HT-29 (cell line): ENCODE data around the gene SEPTIN8. TPM values are rescaled to one million over a fixed set of nuclear protein-coding genes. Genes with fewer than 3 reads are reported as not detected.

Experiments
- DNase-seq: peaks from one replicate; pipeline ENCODE4 v3.0.0-alpha.2; 2015; ENCODE audit warnings: low spot score
- total RNA-seq: library from RNA; depleted of rRNA; stranded (reverse); fragments of >200 nt; shearing (Covaris generic); gene quantifications from 2 replicates; pipeline ENCODE4 v1.2.3, GENCODE V29; 2014

SEPTIN8 gene
- total RNA-seq, 1 experiment from 2014 or later, result 37.7 TPM

DNA sequence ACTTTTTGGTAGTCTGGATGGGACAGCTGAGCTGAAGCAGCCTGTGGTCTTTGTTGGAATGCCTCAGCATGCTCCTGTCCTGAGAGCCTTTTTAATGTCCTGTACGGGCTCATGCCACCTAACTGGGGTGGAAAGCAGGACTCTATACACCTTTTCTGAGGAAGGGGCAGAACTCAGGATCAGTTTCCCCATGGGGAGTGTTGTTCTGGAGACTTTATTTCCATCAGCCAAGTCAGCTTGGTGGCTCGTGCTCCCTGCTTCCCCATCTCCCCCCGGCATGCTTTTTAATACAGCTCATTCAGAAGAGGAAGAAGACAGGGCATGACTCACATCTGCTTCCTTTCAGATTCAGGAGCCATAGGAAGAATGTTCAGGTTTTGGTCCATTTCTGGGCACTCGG is 5.1 kb upstream of the SEPTIN8 start:
- no peak for DNase-seq

DNA sequence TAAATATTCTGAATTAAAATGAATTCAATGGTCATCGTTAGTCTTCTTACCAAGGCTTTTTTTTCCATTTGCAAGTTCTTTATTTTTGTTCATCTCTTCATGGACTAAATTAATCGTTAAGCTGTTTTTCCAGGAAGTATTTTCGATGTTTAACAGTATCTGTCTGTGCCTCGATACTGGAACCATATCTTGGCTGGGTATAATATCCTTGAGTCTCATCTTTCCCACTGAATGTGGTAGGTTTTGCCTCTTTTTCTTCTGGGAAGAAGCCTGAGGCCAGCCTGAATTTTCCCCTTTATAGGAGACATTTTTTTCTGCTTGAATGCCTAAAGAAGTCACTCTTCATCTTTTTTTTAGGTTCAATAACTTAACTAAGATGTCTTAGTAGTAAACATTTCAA is 4.0 kb upstream of the SEPTIN8 start:
- no peak for DNase-seq

- no peak for DNase-seq
Measured at GRCh38 chr5:132780577-132780976, 3.5 kb upstream of the SEPTIN8 start.

DNA sequence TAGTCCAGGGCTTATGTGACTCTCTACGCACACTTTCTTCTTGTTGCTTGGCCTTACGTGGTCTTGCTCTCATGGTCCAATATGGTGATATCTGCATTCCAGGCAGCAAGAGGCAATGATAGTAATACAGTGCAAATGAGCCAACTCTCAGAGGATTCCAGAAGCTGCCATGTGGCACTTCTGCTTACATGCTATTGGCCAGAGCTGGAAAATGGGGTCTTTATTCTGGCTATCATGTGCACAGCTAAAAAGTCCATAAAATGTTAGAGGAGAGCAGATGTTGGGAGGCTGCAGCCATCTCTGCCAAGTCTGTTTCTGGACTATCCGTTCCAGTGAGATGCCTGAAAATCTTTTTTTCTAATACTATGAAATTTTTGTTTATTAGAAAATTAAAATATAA is 2.9 kb upstream of the SEPTIN8 start:
- DNase-seq, result no peak

GRCh38 chr5:132778856-132779255 is 1.8 kb upstream of the SEPTIN8 start:
- DNase-seq, result no peak

- no peak for DNase-seq
Measured at GRCh38 chr5:132778129-132778528, 1.1 kb upstream of the SEPTIN8 start.

DNA sequence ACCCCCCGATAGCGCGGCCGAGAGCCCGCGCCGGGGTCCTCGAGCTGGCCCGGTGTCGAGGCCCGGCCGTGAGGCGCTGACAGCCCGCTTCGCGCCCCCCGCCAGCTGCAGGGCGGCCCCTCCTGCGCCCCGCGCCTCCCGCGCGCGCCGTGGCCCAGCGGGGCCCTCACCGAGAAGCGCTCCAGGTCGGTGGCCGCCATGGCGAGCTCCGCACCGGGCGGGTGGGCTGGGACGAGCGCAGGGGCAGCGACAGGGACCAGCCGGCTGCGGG is 166 bp downstream of the SEPTIN8 start:
- no peak for DNase-seq

DNA sequence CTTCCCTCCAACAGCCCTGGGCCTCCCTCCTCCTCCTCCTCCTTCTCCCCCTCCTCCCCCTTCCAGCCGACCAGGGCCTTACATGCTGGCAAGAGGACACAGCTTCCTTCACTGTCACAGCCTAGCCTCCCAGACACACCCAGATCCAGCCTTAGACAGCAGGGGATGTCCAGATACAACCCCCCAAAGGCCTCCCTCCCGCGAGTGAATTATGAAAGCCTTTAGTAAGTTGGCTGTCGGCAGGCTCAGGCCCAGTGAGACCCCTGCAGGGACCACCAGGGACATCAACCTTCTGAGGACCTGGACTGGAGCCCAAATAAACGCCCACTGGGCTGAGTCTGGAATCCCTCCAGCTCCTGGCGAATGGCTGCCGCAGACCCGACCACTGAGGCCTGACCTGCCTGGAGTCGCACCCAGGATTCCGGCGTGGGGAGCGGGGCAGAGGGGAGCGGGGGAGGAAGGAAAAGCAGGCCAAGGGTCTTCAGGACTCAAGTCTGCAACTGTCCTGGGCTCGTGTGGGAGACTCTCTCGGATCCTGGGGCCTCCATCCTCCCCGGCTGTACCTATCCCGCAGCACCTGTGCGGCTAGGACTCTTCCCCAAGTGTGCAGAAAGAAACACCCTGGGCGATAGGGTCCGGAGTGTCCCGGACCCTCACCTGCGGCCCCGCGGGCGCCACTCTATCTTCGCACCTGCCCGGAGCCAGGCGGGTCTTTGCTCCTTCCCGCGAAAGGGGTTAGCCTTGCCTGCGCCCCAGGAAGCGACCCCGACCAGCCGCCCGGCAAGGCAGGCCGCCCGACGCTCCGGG is 705 bp downstream of the SEPTIN8 start:
- DNase-seq, result peak; percentile 30

- DNase-seq, result peak; percentile 52
Measured at GRCh38 chr5:132775476-132775961, 1.5 kb downstream of the SEPTIN8 start.

GRCh38 chr5:132774896-132775295 is 2.1 kb downstream of the SEPTIN8 start:
- DNase-seq, result no peak

DNA sequence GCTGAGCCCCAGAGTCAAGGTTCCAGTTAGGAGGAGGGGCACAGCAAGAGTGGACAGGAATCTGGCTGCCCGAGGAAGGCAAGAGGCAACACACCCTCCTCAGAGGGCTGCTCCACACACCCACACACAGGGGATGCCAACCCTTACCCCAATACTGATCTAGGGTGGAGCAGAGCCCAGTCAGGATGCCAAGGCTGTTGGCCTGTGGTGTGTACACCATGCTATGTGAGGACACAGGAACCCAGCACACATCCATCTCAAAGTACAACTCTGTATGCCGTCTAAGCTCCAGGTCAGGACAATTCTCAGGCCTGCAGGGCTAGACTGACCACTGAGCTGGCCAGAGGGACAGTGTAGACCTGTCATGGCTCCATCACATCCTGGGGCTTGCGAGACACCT is 2.6 kb downstream of the SEPTIN8 start:
- peak; percentile 60 for DNase-seq

DNA sequence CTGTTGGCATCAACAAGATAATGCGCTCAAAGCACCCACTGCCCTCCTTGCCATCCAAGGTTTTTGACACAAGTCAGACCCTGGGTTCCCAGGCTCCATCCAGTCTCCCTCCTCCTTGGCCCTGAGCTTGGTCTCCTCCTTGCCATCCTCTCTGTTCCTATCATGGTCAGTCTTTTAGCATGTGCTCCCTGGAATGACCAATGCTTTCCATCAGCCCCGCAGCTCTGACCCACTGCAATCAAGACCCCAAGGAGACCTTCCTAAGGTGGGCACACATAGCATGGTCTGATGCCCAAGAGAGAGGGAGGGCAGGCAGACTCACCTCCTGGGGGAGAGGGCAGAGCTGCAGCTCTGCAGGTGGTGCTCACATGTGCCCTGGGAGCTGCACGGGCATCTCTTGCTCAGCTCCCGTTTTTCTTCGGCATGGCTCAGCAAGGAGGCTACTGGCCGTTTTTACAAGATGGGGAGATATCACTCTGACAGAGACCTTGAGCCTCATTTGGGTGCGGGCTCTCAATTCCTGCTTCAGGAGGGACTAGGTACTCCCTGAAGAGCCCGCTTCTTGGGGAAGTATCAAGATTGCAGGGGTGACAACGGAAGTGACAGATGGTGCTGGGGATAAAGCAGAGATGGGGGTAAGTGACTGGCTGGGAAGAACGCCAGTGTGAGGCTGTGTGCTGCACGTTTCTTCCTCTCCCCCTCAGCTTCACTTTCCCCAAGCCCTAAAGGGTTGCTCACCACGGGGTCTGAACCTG is 3.3 kb downstream of the SEPTIN8 start:
- DNase-seq, result no peak

GRCh38 chr5:132773114-132773513 is 3.9 kb downstream of the SEPTIN8 start:
- no peak for DNase-seq

GRCh38 chr5:132772291-132773070 is 4.6 kb downstream of the SEPTIN8 start:
- DNase-seq, result no peak

GRCh38 chr5:132771503-132771998 is 5.5 kb downstream of the SEPTIN8 start:
- no peak for DNase-seq

DNA sequence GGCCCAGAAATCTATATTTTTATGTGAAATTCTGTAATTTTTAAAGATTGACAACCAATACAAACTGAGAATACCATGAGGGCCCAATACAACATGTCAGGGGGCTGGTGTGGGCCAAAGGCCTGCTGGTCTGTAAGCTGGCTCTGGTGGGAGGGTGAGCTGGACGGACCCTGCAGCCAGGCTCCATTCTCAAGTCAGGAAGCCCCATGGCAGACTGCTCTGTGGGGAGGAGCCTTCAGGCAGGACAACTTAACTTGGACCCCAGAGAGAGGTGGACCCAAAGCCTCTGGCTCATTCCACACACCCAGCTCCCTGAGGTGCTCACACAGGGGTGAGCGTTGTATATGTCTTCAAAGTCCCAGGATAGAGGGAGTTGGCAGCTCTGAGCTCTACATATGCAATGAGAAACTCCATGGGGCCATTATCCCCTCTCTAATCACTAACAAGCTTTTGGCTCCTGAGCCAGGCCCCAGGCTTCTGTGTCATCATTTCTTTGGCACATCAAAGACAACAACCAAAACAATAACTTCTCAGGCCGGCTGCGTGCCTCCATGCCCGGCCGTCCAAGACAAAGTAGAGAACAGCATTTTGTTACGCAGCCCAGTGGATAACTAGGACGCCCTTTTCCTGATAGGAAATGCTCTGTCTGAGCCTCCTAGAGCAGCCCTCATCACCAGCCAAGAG is 6.4 kb downstream of the SEPTIN8 start:
- DNase-seq, result no peak

DNA sequence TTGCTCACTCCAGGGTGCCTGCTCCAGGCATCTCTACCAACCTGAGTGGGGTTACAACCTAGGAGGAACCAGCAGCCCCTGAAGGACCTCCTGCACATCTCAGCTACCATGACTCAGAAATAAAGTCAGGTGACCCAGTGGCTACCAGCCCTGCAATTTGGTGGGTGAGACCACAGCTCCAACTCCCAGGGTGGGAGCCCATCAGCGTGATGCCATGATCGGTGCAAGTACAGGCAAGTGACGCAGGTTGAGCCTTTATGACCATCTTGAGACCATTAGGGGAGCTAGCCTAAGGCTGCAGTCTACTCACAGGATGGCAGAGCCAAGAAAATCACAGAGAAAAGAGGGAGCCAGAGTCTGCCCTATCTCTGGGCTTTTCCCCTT is 8.6 kb downstream of the SEPTIN8 start:
- DNase-seq, result no peak

DNA sequence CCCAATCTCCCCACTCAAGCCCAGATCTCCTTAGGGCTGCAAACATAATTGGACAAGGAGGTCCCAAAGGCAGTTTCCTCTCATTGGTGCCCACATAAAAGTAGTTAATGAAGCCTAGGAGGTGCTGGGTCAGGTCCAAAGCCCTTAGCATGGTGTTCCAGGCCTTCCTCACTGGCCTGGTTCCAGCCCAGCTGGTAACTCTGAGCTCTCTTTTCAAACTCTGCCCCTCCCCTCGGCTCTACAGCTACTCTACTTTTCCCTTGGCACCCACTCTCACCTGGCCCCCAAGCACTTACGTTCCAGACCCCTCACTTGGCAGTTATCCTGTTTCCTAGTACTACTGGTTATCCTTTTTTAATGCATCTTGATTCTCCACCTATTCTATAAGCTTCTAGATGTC is 9.9 kb downstream of the SEPTIN8 start:
- no peak for DNase-seq

- no peak for DNase-seq
Measured at GRCh38 chr5:132766806-132767055, 10.3 kb downstream of the SEPTIN8 start.

- DNase-seq, result no peak
Measured at GRCh38 chr5:132766020-132766805, 10.8 kb downstream of the SEPTIN8 start.
